HepG2 (cell line): ENCODE results near the gene LRPAP1. TPM values are rescaled to one million over a fixed set of nuclear protein-coding genes. Genes with fewer than 3 reads are reported as not detected.

Experiments used
- ATAC-seq: fragments of 200-7000 bp; cut with Tn5 transposase; 3 replicates; pipeline ENCODE4 v1.9.1; 2020; ENCODE audit warnings: mild to moderate bottlenecking, moderate library complexity
- BruUV-seq: library from RNA; stranded (reverse); fragments of 400-500 nt; replicated peaks from 2 replicates; lab custom pipeline; 2021; lab: Mats Ljungman, UMichigan
- CTCF ChIA-PET: fragments of 300-600 bp; formaldehyde crosslinking; extraction: SDS; loops from one replicate; lab custom pipeline; 2021; ENCODE audit warnings: low total read pairs, inconsistent platforms, low intra/inter-chr PET ratio; lab: Yijun Ruan, JAX
- POLR2A ChIA-PET: fragments of 350-600 bp; sonication (Branson Sonifier 250); formaldehyde crosslinking; loops from one replicate; lab custom pipeline; 2020; ENCODE audit warnings: antibody characterized with exemption, inconsistent platforms; lab: Yijun Ruan, JAX
- DNase-seq: peaks from one replicate; pipeline ENCODE4 v3.0.0-alpha.2; 2015; ENCODE audit warnings: low spot score
- FAIRE-seq: peaks from 3 replicates; lab custom pipeline; 2011; peaks lifted over from hg19 to GRCh38; lab: Jason Lieb, UNC
- H2AFZ ChIP-seq: one replicate; pipeline ENCODE4 v1.6.1; 2011; ENCODE audit warnings: low read length, inconsistent platforms
- H3K27ac ChIP-seq: fragments of 300-600 bp; 3 replicates; pipeline ENCODE4 v1.8.0; 2011; ENCODE audit warnings: mixed run types, mild to moderate bottlenecking, mixed read lengths, low read length, inconsistent platforms; ENCODE audit not compliant: insufficient read depth; ENCODE audit errors: extremely low read length
- H3K27me3 ChIP-seq, 2 experiments: fragments of 200-600 bp in 1 of 2; 2 replicates in 1 of 2; 3 replicates in 1 of 2; pipeline versions ENCODE4 v1.6.0 to v1.8.0; 2011; ENCODE audit warnings: low read length in 2 of 2, mild to moderate bottlenecking in 2 of 2, moderate library complexity in 2 of 2, inconsistent platforms in 1 of 2; ENCODE audit not compliant: insufficient read depth in 2 of 2, control insufficient read depth in 1 of 2
- H3K36me3 ChIP-seq, 2 experiments: fragments of 200-600 bp in 1 of 2; replicated peaks in 1 of 2; 2 replicates in 1 of 2; 3 replicates in 1 of 2; pipeline versions ENCODE4 v1.5.1 to v1.8.0; 2011; ENCODE audit warnings: low read length in 2 of 2, inconsistent platforms in 1 of 2; ENCODE audit not compliant: insufficient read depth in 2 of 2, control insufficient read depth in 1 of 2
- H3K4me1 ChIP-seq: 2 replicates; pipeline ENCODE4 v1.5.1; 2012; ENCODE audit warnings: low read length, inconsistent platforms; ENCODE audit not compliant: insufficient read depth
- H3K4me2 ChIP-seq: 2 replicates; pipeline ENCODE4 v1.6.0; 2011; ENCODE audit warnings: low read depth, low read length, inconsistent platforms
- H3K4me3 ChIP-seq, 3 experiments: fragments of 200-600 bp in 1 of 3; sonication (generic), shearing (Covaris generic) in 1 of 3; replicated peaks in 1 of 3; 2 replicates each; pipeline ENCODE4 v1.5.1; 2011 to 2016; ENCODE audit warnings: low read length in 3 of 3, inconsistent platforms in 2 of 3, low read depth in 2 of 3, mild to moderate bottlenecking in 2 of 3, control low read depth in 1 of 3, mixed read lengths in 1 of 3; ENCODE audit not compliant: insufficient read depth in 1 of 3
- H3K79me2 ChIP-seq: one replicate; pipeline ENCODE4 v1.6.1; 2011; ENCODE audit warnings: low read length, inconsistent platforms; ENCODE audit not compliant: insufficient read depth
- H3K9ac ChIP-seq: 2 replicates; pipeline ENCODE4 v1.6.0; 2011; ENCODE audit warnings: mild to moderate bottlenecking, low read depth, low read length, inconsistent platforms; ENCODE audit not compliant: insufficient read depth
- H3K9me3 ChIP-seq: 2 replicates; pipeline ENCODE4 v1.5.1; 2012; ENCODE audit warnings: mild to moderate bottlenecking, low read length
- H4K20me1 ChIP-seq: 2 replicates; pipeline ENCODE4 v1.6.0; 2011; ENCODE audit warnings: inconsistent platforms, mild to moderate bottlenecking, low read length, moderate library complexity; ENCODE audit not compliant: insufficient read depth
- CTCF ChIP-seq: sonication (generic); formaldehyde crosslinking; IDR thresholded peaks from 2 replicates; pipeline ENCODE4 v1.5.0; 2020; ENCODE audit warnings: mild to moderate bottlenecking, missing genetic modification reagents, moderate library complexity
- HDAC1 ChIP-seq: sonication (generic); formaldehyde crosslinking; IDR thresholded peaks from 2 replicates; pipeline ENCODE4 v1.5.1; 2020; ENCODE audit warnings: mild to moderate bottlenecking, missing genetic modification reagents
- KAT2B ChIP-seq: fragments of 150-350 bp; IDR thresholded peaks from 2 replicates; pipeline ENCODE4 v1.6.1; 2014; ENCODE audit warnings: low read depth, low read length, borderline replicate concordance
- MAFF ChIP-seq: IDR thresholded peaks from 2 replicates; pipeline ENCODE4 v1.6.1; 2011; ENCODE audit warnings: low read depth, low read length, improper control_type of control experiment
- SATB2 ChIP-seq: sonication (generic); formaldehyde crosslinking; IDR thresholded peaks from 2 replicates; pipeline ENCODE4 v1.5.0; 2020; ENCODE audit warnings: missing genetic modification reagents
- SRY ChIP-seq: sonication (generic); formaldehyde crosslinking; IDR thresholded peaks from 2 replicates; pipeline ENCODE4 v1.8.0; 2022; ENCODE audit warnings: mild to moderate bottlenecking, missing genetic modification reagents
- STAG1 ChIP-seq: sonication (generic); formaldehyde crosslinking; IDR thresholded peaks from 2 replicates; pipeline ENCODE4 v1.4.0; 2020; ENCODE audit warnings: missing genetic modification reagents
- ZNF44 ChIP-seq: sonication (generic); formaldehyde crosslinking; IDR thresholded peaks from 2 replicates; pipeline ENCODE4 v1.5.1; 2020; ENCODE audit warnings: mild to moderate bottlenecking, missing genetic modification reagents
- ZNF580 ChIP-seq: IDR thresholded peaks from 2 replicates; pipeline ENCODE4 v1.6.1; 2016; ENCODE audit warnings: low read depth, borderline replicate concordance
- ZNF619 ChIP-seq: sonication (generic); formaldehyde crosslinking; IDR thresholded peaks from 2 replicates; pipeline ENCODE4 v1.4.0; 2020; ENCODE audit warnings: mild to moderate bottlenecking, missing genetic modification reagents
- WGBS: methylation state at CpG from one replicate; pipeline ENCODE4 v1.1.6; 2017; ENCODE audit warnings: low lambda C conversion rate; 5-methylcytosine and 5-hydroxymethylcytosine counted together
- in situ Hi-C: cut with HindIII; loops from 2 replicates; pipeline ENCODE4 v1.10.0; 2017; ENCODE audit warnings: low pct_unique_long_range_greater_than_20kb; ENCODE audit not compliant: extremely low pct_ligation_motif_present
- intact Hi-C: fragments of 100-400 bp; cut with micrococcal nuclease; formaldehyde crosslinking; loops from one replicate; pipeline ENCODE4 v1.10.0; 2022; ENCODE audit not compliant: unreplicated experiment
- polyA plus RNA-seq, 8 experiments: library from polyadenylated mRNA; depleted of rRNA in 3 of 8; stranded (reverse) in 7 of 8; unstranded in 1 of 8; fragments of >200 nt; fragmentation: Illumina TruSeq in 4 of 8; extraction: Trizol in 4 of 8; gene quantifications; 2 replicates each; pipeline versions ENCODE4 v1.2.1 to v1.2.3, GENCODE V29; 2011 to 2016; ENCODE audit warnings: low read depth in 4 of 8, missing spikeins in 1 of 8, mixed read lengths in 1 of 8; ENCODE audit not compliant: insufficient read depth in 1 of 8
- total RNA-seq, 5 experiments: library from RNA; depleted of rRNA; stranded (reverse); fragments of >200 nt; fragmentation: Illumina TruSeq; extraction: Trizol; gene quantifications; 2 replicates each; pipeline ENCODE4 v1.2.3, GENCODE V29; 2016; ENCODE audit warnings: low read depth in 1 of 5
- TF ChIP-seq, protein P1 (sequence below): sonication (generic); formaldehyde crosslinking; IDR thresholded peaks from 2 replicates; pipeline ENCODE4 v1.5.1; 2020; ENCODE audit warnings: mild to moderate bottlenecking, missing genetic modification reagents, borderline replicate concordance
- TF ChIP-seq, protein P2 (sequence below): sonication (generic); formaldehyde crosslinking; IDR thresholded peaks from 2 replicates; pipeline ENCODE4 v1.5.1; 2020; ENCODE audit warnings: mild to moderate bottlenecking, missing genetic modification reagents, moderate library complexity
- TF ChIP-seq, protein P3 (sequence below): sonication (generic); formaldehyde crosslinking; IDR thresholded peaks from 2 replicates; pipeline ENCODE4 v1.4.0; 2020; ENCODE audit warnings: missing genetic modification reagents

Gene LRPAP1
- total and polyA plus RNA-seq, 2 of the 13 experiments (the other 11 are each of a cell fraction or from before 2014, with no cell fraction given): 153 to 191 TPM

DNA sequence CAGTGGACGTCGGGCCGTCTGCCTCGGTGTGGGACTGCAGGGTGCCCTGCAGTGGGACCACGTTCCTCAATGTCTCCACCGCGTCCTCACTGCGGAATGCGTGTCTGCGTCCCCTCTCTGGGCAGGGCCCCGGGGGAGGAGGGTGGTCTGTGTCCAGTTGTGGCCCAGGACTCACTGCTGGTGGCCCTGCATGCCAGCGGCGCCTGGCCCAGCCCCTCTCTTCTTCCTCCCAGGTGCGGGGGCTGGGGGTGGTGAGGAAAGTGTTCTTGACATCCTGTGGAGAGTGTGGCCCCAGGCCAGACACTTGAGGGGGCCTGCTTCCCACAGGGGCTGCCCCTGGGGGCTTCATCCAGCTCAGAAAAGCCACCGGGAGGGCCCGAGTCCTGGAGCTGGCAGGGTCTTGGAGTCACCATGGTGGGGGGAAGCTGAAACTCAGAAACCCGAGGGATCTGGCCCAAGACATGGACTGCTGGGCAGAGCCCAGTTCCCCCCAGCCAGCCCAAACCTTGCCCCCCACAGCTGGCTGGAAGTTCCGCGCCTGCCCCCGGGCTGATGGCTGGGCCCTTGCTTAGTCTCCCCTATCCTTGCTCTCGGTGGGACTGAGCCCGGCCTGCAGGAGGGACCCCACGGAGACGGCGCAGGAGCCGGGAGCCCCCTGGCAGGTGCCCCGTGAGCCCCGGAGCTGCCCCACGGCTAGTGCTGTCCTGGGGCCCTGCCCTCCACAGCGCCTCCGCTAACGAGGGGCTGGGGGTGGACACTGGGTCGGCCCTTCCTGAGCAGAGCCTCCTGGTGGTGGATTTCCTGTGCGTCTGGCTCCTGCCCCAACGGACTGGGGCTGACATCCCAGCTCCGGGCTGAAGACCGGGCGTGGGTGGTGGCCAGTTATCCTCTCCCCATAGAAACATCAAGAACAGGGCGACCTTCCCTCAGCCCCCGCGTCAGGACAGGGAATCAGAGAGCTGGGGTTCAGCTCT lies 66.2 kb downstream of the LRPAP1 start:
- Histone ChIP-seq H3K36me3 (no peaks in the 10 kb centered on the region), H3K9me3 (no peaks in the 10 kb centered on the region), H3K4me3 (no peak overlapping the region; a peak in 1 of 6 replicates), H3K9ac (no peak overlapping the region), H3K4me1 (peaks cover 36% of the 10 kb centered on the region), H3K27me3 (peaks cover 27 to 69% of the 10 kb centered on the region in 2 experiments), H2AFZ (no peak overlapping the region), H3K79me2 (no peaks in the 10 kb centered on the region), H3K27ac (no peak overlapping the region), H3K4me2 (0 out of 2 replicates have a peak overlapping the region, but pooled peaks have one; percentile 10), H4K20me1 (no peaks in the 10 kb centered on the region)
- BruUV-seq: no TSS peak
- CTCF ChIA-PET: interaction anchor here (1.1 kb wide), 1 partner anchor 359 kb away, joined by 4 read pairs; no protein-coding TSS in a partner anchor
- in situ Hi-C loops: no loop called here
- FAIRE-seq (no peak), DNase-seq (peak; percentile 31), ATAC-seq (peak; percentile 77)
- POLR2A ChIA-PET: no interaction called here
- 35% methylated on average over 10 of the region's 41 CpGs for WGBS
- intact Hi-C loops: no loop called here
- no peak for TF ChIP-seq KAT2B
- no peak for TF ChIP-seq ZNF44 (CRISPR knock-in tag)
- TF ChIP-seq HDAC1 (CRISPR knock-in tag): no peak
- TF ChIP-seq STAG1 (CRISPR knock-in tag): peak; percentile 39; the same call in 1 of the 2 replicates
- TF ChIP-seq, protein P1, sequence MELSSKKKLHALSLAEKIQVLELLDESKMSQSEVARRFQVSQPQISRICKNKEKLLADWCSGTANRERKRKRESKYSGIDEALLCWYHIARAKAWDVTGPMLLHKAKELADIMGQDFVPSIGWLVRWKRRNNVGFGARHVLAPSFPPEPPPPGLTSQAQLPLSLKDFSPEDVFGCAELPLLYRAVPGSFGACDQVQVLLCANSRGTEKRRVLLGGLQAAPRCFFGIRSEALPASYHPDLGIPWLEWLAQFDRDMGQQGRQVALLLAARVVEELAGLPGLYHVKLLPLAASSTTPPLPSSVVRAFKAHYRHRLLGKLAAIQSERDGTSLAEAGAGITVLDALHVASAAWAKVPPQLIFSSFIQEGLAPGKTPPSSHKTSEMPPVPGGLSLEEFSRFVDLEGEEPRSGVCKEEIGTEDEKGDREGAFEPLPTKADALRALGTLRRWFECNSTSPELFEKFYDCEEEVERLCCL (CRISPR knock-in tag): no peak
- TF ChIP-seq ZNF619 (CRISPR knock-in tag): no peak
- no peak for TF ChIP-seq ZNF580 (CRISPR knock-in tag)
- peak; percentile 72 for TF ChIP-seq CTCF (CRISPR knock-in tag)
- TF ChIP-seq MAFF: no peak
- no peak for TF ChIP-seq SATB2 (CRISPR knock-in tag)
- TF ChIP-seq SRY (CRISPR knock-in tag): no peak
- TF ChIP-seq, protein P2, sequence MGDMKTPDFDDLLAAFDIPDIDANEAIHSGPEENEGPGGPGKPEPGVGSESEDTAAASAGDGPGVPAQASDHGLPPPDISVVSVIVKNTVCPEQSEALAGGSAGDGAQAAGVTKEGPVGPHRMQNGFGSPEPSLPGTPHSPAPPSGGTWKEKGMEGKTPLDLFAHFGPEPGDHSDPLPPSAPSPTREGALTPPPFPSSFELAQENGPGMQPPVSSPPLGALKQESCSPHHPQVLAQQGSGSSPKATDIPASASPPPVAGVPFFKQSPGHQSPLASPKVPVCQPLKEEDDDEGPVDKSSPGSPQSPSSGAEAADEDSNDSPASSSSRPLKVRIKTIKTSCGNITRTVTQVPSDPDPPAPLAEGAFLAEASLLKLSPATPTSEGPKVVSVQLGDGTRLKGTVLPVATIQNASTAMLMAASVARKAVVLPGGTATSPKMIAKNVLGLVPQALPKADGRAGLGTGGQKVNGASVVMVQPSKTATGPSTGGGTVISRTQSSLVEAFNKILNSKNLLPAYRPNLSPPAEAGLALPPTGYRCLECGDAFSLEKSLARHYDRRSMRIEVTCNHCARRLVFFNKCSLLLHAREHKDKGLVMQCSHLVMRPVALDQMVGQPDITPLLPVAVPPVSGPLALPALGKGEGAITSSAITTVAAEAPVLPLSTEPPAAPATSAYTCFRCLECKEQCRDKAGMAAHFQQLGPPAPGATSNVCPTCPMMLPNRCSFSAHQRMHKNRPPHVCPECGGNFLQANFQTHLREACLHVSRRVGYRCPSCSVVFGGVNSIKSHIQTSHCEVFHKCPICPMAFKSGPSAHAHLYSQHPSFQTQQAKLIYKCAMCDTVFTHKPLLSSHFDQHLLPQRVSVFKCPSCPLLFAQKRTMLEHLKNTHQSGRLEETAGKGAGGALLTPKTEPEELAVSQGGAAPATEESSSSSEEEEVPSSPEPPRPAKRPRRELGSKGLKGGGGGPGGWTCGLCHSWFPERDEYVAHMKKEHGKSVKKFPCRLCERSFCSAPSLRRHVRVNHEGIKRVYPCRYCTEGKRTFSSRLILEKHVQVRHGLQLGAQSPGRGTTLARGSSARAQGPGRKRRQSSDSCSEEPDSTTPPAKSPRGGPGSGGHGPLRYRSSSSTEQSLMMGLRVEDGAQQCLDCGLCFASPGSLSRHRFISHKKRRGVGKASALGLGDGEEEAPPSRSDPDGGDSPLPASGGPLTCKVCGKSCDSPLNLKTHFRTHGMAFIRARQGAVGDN (CRISPR knock-in tag): peak; percentile 40; the same call in 1 of the 2 replicates
- TF ChIP-seq, protein P3, sequence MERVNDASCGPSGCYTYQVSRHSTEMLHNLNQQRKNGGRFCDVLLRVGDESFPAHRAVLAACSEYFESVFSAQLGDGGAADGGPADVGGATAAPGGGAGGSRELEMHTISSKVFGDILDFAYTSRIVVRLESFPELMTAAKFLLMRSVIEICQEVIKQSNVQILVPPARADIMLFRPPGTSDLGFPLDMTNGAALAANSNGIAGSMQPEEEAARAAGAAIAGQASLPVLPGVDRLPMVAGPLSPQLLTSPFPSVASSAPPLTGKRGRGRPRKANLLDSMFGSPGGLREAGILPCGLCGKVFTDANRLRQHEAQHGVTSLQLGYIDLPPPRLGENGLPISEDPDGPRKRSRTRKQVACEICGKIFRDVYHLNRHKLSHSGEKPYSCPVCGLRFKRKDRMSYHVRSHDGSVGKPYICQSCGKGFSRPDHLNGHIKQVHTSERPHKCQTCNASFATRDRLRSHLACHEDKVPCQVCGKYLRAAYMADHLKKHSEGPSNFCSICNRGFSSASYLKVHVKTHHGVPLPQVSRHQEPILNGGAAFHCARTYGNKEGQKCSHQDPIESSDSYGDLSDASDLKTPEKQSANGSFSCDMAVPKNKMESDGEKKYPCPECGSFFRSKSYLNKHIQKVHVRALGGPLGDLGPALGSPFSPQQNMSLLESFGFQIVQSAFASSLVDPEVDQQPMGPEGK (CRISPR knock-in tag): peak; percentile 62
